ENCODE measurements around the gene LSM14A.

LSM14A gene

DNA sequence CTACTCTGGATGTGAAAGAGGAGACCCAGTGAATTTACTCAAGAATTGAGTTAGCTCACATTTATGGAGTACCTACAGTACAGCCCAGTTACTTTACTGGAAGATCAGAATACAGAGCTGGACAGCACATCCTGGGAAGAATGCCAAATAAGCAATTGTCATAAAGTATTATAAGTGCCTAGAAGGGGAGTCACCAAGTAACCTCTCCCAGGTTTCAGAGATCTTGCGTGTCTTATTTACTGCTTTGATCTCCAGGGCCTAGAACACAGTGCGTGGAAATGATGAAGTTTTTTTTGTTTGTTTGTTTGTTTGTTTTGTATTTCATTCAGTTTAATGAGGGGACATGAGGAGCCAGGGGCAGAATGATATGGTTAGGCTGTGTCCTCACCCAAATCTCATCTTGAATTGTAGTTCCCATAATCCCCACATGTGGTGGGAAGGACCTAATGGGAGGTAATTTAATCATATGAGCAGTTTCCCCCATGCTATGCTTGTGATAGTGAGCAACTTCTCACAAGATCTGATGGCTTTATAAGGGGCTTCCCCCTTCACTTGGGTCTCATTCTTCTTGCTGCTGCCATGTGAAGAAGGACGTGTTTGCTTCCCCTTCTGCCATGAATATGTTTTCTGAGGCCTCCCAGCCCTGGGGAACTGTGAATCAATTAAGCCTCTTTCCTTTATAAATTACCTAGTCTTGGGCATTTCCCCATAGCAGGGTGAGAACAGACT, 87.2 kb downstream of the LSM14A start:
- no peak for DNase-seq

DNA sequence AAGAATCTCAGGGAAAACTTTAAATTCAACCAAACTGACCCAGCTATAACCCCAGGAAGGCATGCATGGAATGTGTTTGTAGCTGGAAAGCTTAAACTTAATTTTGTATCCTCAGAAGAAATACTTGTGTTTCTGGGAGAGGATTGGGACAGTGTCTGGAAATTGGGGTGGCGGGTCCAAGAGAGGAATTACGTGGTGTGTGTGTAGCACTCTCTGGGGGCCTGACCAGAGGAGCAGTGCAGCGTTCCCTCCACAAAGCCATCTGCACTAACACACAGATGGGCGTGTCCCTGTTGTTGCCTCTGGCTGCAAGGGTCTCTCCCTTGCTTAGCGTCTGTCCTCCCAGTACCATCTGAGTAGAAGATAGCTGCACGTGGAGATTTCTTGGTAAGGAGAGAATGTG, 88.5 kb downstream of the LSM14A start:
- no peak for DNase-seq

- no peak for DNase-seq
Observed at GRCh38 chr19:34261334-34262109, 89.2 kb downstream of the LSM14A start.

GRCh38 chr19:34263745-34264237, 91.5 kb downstream of the LSM14A start:
- DNase-seq = no peak

GRCh38 chr19:34265221-34265650, 92.9 kb downstream of the LSM14A start:
- DNase-seq = no peak

DNA sequence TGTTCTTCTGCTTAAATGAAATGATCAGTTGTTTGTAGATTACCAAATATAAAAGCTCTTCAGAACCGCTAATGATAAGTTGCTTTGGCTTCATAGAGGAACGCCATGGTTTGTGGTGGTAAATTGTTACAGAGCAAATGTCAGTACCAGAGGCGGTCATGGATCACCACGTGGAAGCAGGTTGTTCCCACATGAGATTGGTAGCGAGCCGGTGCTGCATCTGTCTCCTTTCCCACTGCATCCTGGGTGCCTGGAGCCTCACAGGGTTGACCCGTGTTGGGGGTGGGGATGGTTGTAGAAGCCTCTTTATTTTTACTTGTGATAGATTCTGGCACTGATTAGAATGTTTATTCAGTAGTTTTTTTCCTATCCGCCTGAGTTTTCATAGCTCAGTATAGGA, 96.8 kb downstream of the LSM14A start:
- no peak for DNase-seq

GRCh38 chr19:34269489-34269888, 97.2 kb downstream of the LSM14A start:
- DNase-seq = no peak

- no peak for DNase-seq
Observed at GRCh38 chr19:34269968-34270621, 97.8 kb downstream of the LSM14A start.

GRCh38 chr19:34273121-34273520, 100.8 kb downstream of the LSM14A start:
- no peak for DNase-seq

DNA sequence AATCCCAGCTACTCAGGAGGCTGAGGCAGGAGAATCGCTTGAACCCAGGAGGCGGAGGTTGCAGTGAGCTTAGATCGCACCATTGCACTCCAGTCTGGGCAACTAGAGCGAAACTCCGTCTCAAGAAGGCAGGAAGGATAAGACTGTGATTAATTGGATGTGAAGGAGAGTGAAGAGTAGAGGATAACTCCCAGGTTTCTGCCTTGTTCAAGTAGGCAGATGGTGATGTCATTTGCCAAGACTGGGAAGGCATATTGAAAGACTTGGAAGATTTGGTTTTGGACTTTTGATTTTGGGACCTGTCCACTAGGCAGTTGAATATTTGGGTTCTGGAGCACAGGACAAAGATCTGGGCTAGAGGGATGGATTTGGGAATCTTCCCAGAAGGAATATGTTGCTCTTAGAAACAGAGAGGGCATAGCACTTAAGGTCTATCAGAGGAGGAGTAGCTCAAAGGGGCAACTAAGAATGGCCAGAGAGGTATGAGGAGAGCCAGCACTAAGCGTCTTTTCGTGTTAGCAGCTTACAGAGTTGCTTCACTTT, 102.1 kb downstream of the LSM14A start:
- no peak for DNase-seq

- DNase-seq = no peak
Observed at GRCh38 chr19:34274827-34275625, 102.7 kb downstream of the LSM14A start.

DNA sequence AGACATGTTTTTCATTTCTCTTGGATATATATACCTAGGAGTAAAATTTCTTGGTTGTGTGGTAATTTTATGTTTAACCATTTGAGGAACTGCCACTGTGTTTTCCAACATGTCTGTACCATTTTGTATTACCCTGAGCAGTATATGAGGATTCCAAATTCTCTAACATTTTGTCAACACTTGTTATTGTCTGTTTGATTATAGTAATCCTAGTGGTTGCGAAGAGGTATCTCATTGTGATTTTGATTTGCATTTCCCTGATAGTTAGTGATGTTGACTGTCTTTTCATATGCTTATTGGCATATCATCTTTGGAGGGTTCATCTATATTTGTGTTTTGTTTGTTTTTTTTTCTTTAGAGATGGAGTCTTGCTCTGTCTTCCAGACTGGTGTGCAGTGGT, 103.4 kb downstream of the LSM14A start:
- DNase-seq = no peak

GRCh38 chr19:34276614-34277013, 104.3 kb downstream of the LSM14A start:
- DNase-seq = no peak

- no peak for DNase-seq
Observed at GRCh38 chr19:34277244-34277643, 104.9 kb downstream of the LSM14A start.

GRCh38 chr19:34278783-34279182, 106.5 kb downstream of the LSM14A start:
- DNase-seq = no peak

Measured in NCI-H1694 treated with DMSO at 0.1 percent for 48 hours (cell line).